GM18870 (cell line): ENCODE data around the gene DHX16.
"Not testable (repeated sequence)": the region's sequence is repeated elsewhere in the genome, so short reads cannot be mapped to it uniquely, and the experiment has no call there.

Source experiments
- ATAC-seq: cut with Tn5 transposase; IDR thresholded peaks from one replicate; pipeline ENCODE4 v1.9.1; 2021; ENCODE audit warnings: moderate library complexity; ENCODE audit not compliant: unreplicated experiment

Gene DHX16

GRCh38 chr6:30679765-30680535 is 7.1 kb upstream of the DHX16 start:
- no peak for ATAC-seq

- peak; percentile 34 for ATAC-seq
Observed at GRCh38 chr6:30678964-30679726, 6.3 kb upstream of the DHX16 start.

DNA sequence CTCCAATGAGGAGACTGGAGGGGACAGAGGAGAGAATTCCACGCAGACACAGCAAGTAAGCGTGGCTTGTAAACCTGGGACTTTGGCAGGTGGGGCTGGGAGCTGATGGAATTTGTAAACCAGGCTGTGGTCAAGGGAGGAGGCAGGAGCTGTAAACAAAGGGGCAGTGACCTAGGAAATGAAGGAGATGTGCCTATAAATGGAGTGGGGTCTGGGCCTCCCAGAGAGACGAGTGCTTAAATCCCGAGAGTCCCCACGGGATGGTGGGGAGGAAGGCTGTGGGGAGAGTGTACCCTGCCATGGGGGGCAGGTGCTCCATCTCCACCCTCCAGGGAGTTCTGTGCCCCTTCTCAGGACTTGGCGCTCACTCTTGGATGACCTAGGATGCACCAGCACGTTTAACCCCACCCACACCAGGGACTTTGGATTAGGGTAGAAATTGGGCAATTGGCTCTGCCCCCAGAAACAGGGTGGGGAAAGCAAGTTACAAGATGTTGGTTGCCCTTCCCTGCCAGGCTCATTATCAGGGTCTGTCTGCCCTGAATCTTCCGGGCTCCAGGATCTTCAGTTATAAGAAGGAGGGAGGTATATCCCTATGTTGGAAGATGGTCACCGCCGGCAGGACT is 4.0 kb upstream of the DHX16 start:
- no peak for ATAC-seq

DNA sequence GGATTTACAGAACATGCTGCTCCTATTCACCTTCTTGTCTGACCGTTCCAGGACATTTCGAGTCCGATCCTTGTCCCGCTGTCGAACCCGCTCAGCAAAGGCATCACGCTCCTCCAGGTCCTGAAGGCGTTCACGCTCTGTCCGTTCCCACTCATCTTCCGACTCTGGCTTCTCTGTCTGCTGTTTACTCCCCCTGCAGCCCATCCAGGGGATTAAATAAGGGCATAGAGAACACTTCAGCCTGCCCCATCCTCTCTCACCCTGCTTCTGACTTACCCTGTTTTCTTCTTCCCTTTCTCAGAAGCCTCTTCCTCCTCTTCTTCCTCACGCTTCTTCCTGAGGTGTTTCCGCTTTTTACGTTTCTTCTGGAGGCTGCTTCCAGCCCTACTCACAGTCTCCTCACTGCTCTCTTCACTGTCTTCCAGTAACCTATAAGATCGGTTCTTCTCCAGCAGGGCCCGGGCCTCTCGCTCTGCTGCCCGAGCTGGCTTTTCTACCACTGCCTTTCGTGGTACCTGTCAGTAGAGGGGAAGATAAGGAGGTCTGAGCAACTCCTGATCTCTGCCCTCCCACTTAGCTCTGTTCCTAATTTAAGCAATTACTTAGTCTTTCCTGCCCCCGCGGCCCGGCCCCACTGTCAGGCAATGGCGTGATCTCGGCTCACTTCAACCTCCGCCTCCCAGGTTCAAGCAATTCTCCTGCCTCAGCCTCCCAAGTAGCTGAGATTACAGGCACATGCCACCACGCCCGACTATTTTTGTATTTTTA is 1.9 kb downstream of the DHX16 start:
- ATAC-seq: no peak

DNA sequence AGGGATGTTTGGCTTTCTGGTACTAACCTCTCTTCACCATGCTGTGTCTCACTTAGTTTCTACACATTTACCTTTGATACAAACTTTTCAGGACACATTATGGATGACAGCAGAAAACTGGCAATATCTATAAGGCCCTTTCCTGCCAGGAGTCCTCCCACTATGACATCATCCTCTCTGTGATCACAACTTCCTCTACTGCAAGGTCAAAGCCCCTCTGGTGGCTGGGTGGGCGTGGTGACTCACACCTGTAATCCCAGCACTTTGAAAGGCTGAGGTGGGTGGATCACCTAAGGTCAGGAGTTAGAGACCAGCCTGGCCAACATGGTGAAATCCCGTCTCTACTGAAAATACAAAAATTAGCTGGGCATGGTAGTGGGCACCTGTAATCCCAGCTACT is 6.5 kb downstream of the DHX16 start:
- ATAC-seq: not testable (repeated sequence)

- no peak for ATAC-seq
Observed at GRCh38 chr6:30664994-30665767, 7.6 kb downstream of the DHX16 start.

GRCh38 chr6:30657922-30658321 is 14.9 kb downstream of the DHX16 start:
- not testable (repeated sequence) for ATAC-seq

- no peak for ATAC-seq
Observed at GRCh38 chr6:30657454-30657853, 15.4 kb downstream of the DHX16 start.

- ATAC-seq: no peak
Observed at GRCh38 chr6:30656513-30656912, 16.3 kb downstream of the DHX16 start.

- ATAC-seq: no peak
Observed at GRCh38 chr6:30655743-30656094, 17.1 kb downstream of the DHX16 start.

DNA sequence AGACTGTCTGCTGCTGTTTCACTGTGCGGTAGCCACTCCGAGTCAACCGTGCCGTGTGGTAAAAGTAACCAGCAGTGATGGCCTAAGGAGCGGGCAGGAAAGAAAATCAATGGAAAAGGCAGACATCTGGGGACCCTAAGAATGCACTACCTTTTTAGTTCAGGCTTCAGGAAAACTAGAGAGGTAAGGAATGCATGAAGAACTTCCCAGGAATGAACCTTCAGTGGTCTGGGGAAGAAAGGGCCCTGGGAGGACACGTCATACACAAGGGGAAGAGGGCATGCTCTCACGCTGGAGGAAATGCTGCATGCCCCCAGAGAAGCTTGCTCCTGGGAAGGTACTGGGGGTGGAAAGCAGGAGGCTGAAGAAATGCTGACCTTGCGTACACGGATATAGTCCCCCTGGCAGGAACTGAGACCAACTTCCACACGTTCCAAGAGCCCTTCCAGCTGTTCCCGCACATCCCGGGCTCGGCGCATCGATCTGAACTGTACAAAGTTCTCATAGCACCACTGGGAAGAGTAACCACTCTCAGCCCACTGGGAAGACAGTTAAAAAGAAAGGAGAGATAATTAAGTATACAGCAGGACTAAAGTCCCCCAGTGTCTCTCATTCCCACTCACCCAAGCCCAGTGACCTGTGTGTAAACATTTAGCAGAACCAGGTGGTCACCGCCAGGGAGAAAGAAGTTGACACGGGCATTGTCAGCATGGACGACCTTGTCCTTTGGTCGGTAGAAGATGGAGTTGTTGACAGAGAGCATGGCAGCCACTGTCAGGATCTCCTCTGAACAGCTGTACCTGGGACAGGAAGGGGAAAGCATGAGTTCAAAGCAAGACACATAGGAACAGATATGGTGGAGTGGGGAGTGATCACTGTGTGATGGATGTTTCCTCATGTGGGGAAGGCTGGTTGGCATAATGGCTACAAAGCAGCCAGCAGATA is 17.7 kb downstream of the DHX16 start:
- ATAC-seq: no peak

- no peak for ATAC-seq
Observed at GRCh38 chr6:30651143-30651542, 21.7 kb downstream of the DHX16 start.

DNA sequence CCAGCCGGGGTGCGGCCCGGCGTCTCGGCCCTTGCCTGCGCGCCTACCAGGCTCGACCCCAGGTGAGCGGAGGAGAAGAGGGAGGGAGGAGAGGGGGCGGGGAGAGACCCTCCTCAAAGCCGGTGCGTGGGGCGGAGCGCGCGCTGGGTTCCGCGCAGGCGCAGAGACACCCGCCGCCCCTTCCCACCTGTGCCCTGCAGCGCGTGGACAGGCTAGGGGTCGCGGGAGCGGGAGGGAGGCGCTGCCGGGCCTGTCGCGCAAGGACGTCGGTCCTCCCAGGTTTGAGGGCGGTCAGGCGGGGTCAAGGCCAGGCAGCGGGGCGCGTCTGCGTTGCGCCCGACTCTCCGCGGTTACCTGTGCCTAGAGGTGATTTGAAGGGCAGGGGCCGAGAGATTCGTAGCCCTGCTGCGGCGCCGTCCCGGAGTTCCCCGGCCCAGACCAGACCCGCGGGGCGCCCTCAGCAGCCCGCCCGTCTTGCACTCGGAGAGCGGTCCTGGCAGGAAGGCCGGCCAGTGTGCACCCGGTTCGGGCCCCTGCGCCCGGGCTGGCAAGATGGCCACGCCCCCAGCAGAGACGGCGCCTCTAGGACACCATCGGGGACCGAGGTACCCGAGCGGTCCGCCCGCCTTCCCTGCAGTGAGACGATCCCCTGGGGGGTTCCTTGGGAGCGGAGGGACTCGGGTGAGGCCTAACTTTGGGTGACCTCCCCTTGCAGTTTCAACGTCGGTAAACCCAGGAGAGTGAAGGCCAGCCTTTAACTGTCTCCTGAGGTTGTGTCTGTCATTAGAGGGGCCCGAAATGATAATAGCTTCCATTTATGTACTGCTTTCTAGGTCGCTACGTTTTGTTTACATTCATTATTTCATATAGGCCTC is 25.3 kb downstream of the DHX16 start:
- no peak for ATAC-seq

- no peak for ATAC-seq
Observed at GRCh38 chr6:30646450-30647241, 26.2 kb downstream of the DHX16 start, which contains the start of gene C6orf136. Gene C6orf136 (plus strand): TSS chr6:30647133. CDS start chr6:30647232, 99 bp downstream.

GRCh38 chr6:30645989-30646388 is 26.8 kb downstream of the DHX16 start:
- ATAC-seq: no peak

DNA sequence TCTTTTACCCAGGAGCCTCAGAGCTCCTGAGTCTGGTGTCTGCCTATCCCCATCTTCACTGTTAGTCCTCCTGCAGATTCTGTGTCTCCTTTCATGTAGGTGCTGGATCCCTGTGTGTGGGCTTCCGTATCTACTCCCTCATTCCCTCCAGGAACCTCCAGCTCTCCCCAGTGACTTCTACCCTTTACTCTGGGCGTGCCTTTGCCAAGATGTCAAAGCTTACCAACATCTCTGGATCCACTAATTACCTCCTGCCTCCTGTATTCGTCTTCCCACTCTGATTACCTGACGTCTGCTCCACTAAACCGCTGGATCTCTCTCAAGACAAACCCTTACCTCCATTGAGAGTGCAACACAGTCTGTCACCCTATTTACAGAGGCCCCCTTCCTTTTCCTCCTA is 28.0 kb downstream of the DHX16 start:
- no peak for ATAC-seq

DNA sequence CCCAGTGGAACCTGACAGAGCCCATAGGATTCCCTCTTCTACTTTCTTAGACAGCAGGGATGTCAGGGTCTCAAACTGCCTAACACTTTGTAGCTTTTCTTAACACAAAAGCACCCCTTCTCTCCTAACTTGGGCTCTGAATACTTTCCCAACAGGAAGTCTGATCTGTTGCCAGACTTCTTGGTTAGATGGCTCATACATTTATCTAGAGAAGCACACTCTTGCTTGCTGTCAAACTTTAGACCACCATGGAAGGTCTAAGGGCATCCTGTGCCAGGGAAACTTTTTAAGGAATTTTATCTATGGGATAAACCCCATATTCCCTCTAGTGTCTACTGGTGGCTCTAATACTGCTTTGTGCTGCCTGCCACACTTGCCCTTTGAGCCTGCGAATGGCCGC is 29.1 kb downstream of the DHX16 start:
- ATAC-seq: no peak

GRCh38 chr6:30641048-30641447 is 31.8 kb downstream of the DHX16 start:
- no peak for ATAC-seq
